COLO668 (cell line): ENCODE data around the gene RAMACL.
"Not testable (repeated sequence)": the region's sequence is repeated elsewhere in the genome, so short reads cannot be mapped to it uniquely, and the experiment has no call there.

ENCODE experiments used
- DNase-seq: peaks from one replicate; lab custom pipeline; 2025; ENCODE audit not compliant: unreplicated experiment; lab: John Stamatoyannopoulos, UW

Gene RAMACL

DNA sequence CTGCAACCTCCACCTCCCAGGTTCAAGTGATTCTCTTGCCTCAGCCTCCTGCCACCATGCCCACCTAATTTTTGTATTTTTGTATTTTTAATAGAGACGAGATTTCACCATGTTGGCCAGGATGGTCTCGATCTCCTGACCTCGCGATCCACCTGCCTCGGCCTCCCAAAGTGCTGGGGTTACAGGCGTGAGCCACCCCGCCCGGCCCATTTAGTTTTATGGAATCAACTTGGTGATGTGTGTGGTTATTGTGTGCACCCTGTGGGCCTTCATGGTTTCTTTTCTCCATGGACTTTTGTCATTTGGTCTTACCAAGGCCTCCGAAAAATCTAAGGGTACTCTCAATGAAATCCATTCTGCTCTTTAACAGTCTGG is 47.5 kb downstream of the RAMACL start:
- DNase-seq, result not testable (repeated sequence)

GRCh38 chr6:166538297-166539010 is 48.0 kb downstream of the RAMACL start:
- no peak for DNase-seq

- no peak for DNase-seq
Observed at GRCh38 chr6:166534658-166535406, 51.6 kb downstream of the RAMACL start.

DNA sequence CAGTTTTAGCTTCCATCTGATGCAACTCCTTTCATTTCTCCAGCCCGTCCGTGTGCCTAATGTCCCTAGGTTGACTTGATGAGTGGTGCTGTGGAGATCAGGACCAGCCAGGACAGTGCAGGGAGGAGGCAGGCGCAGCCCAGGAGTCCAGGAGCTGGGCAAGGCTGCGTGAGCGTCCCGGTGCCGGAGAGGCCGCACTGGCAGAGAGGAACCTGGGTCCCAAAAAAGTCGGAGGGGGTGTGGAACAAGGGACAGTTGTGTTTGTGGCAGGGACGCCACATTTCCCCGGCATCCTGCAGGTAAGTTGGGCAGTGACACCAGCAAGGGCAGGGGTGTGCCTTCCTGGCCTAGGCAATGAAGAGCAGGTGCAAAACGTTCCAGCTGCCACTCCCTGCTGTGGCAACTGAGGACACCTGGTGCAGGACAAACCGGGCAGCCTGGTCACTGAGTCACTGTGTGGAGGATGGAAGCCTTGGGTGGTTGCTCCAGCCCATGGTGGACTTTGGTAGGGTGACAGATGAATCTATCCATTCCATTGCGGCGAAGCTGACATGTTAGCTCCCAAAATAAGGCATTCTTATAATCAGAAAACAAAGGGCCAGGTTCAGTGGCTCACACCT is 53.2 kb downstream of the RAMACL start:
- DNase-seq, result peak; percentile 54
